A549 (cell line): ENCODE results near the gene NFIA. TPM values are rescaled to one million over a fixed set of nuclear protein-coding genes. Genes with fewer than 3 reads are reported as not detected.

ENCODE experiments used
- ATAC-seq, 2 experiments: fragments of 200-7000 bp in 1 of 2; fragments of >200 bp in 1 of 2; cut with Nextera tagmentation in 1 of 2; cut with Tn5 transposase in 1 of 2; 3 replicates each; pipeline versions ENCODE4 v1.8.0 to v1.9.1; 2018 to 2020; ENCODE audit warnings: mild to moderate bottlenecking in 1 of 2, moderate library complexity in 1 of 2
- CTCF ChIA-PET: fragments of 300-600 bp; sonication (Branson Sonifier 250); formaldehyde crosslinking; extraction: SDS; loops from one replicate; lab custom pipeline; 2021; ENCODE audit warnings: antibody characterized with exemption, inconsistent platforms; lab: Yijun Ruan, JAX
- POLR2A ChIA-PET: fragments of 350-600 bp; formaldehyde crosslinking; extraction: SDS; loops from one replicate; lab custom pipeline; 2021; ENCODE audit warnings: antibody characterized with exemption, inconsistent platforms; lab: Yijun Ruan, JAX
- DNase-seq, 2 experiments: peaks; one replicate each; pipeline versions ENCODE4 v3.0.0 to v3.0.0-alpha.2; 2011 to 2016; ENCODE audit warnings: low read depth in 1 of 2, low spot score in 1 of 2
- FAIRE-seq: peaks from 2 replicates; lab custom pipeline; 2011; peaks lifted over from hg19 to GRCh38; lab: Jason Lieb, UNC
- H3K27ac ChIP-seq, 2 experiments: fragments of >200 bp; sonication (Bioruptor Twin); formaldehyde crosslinking; 3 replicates each; pipeline ENCODE4 v1.5.1; 2016 to 2017
- H3K4me1 ChIP-seq: fragments of >200 bp; sonication (Bioruptor Twin); formaldehyde crosslinking; 3 replicates; pipeline ENCODE4 v1.6.1; 2016
- H3K4me2 ChIP-seq: fragments of >200 bp; sonication (Bioruptor Twin); formaldehyde crosslinking; 3 replicates; pipeline ENCODE4 v1.6.1; 2016
- H3K4me3 ChIP-seq: fragments of >200 bp; sonication (Bioruptor Twin); formaldehyde crosslinking; 3 replicates; pipeline ENCODE4 v1.5.1; 2016
- H3K9me3 ChIP-seq: fragments of >200 bp; sonication (Bioruptor Twin); formaldehyde crosslinking; 3 replicates; pipeline ENCODE4 v1.6.1; 2016
- CEBPB ChIP-seq, 2 experiments: fragments of >200 bp in 1 of 2; sonication (Bioruptor Twin) in 1 of 2; formaldehyde crosslinking in 1 of 2; IDR thresholded peaks; 2 replicates each; pipeline ENCODE4 v1.6.1; 2012 to 2016
- EHF ChIP-seq: fragments of 250-450 bp; sonication (Bioruptor Pico); IDR thresholded peaks from 2 replicates; pipeline ENCODE4 v1.5.0; 2020; ENCODE audit warnings: mild to moderate bottlenecking
- FOXS1 ChIP-seq: fragments of 250-450 bp; sonication (Bioruptor Pico); IDR thresholded peaks from 2 replicates; pipeline ENCODE4 v1.5.0; 2020; ENCODE audit warnings: mild to moderate bottlenecking, moderate library complexity
- HDAC2 ChIP-seq: fragments of 200-600 bp; sonication (generic); IDR thresholded peaks from 2 replicates; pipeline ENCODE4 v1.6.1; 2016
- HEYL ChIP-seq: fragments of 250-450 bp; sonication (Bioruptor Pico); IDR thresholded peaks from 2 replicates; pipeline ENCODE4 v1.8.0; 2021; ENCODE audit warnings: mild to moderate bottlenecking, moderate library complexity
- JUN ChIP-seq, 2 experiments: fragments of >200 bp; sonication (Bioruptor Twin); formaldehyde crosslinking; IDR thresholded peaks; 2 replicates in 1 of 2; 3 replicates in 1 of 2; pipeline ENCODE4 v1.6.1; 2016 to 2017
- KDM1A ChIP-seq: fragments of 200-600 bp; sonication (generic); IDR thresholded peaks from 2 replicates; pipeline ENCODE4 v1.6.1; 2016; ENCODE audit warnings: low read depth, mild to moderate bottlenecking
- MYC ChIP-seq: IDR thresholded peaks from 2 replicates; pipeline ENCODE4 v1.6.1; 2012; ENCODE audit warnings: mild to moderate bottlenecking, inconsistent platforms, low read length, improper control_type of control experiment, borderline replicate concordance
- POLR2A ChIP-seq: IDR thresholded peaks from 2 replicates; pipeline ENCODE4 v1.6.1; 2012; ENCODE audit warnings: mild to moderate bottlenecking, low read length
- POLR2AphosphoS2 ChIP-seq: conservative IDR thresholded peaks from 2 replicates; pipeline ENCODE4 v1.6.1; 2012; ENCODE audit warnings: low read length, improper control_type of control experiment, inconsistent platforms
- SMC3 ChIP-seq: fragments of >200 bp; sonication (Bioruptor Twin); formaldehyde crosslinking; IDR thresholded peaks from 3 replicates; pipeline ENCODE4 v1.6.1; 2018; ENCODE audit warnings: inconsistent platforms
- TFCP2L1 ChIP-seq: fragments of 250-450 bp; sonication (Bioruptor Pico); IDR thresholded peaks from 2 replicates; pipeline ENCODE4 v1.5.0; 2021; ENCODE audit warnings: mild to moderate bottlenecking
- TP53 ChIP-seq: fragments of 250-450 bp; sonication (Bioruptor Pico); IDR thresholded peaks from 2 replicates; pipeline ENCODE4 v1.5.0; 2021; ENCODE audit warnings: mild to moderate bottlenecking, moderate library complexity
- ZFP36 ChIP-seq: fragments of 450-650 bp; IDR thresholded peaks from 2 replicates; pipeline ENCODE4 v1.6.1; 2014; ENCODE audit warnings: borderline replicate concordance; ENCODE audit not compliant: partially characterized antibody
- ZSCAN20 ChIP-seq: fragments of 250-450 bp; sonication (Bioruptor Pico); IDR thresholded peaks from 2 replicates; pipeline ENCODE4 v1.8.0; 2022; ENCODE audit warnings: mild to moderate bottlenecking, moderate library complexity
- WGBS: methylation state at CpG from one replicate; pipeline ENCODE4 v1.1.6; 2017; ENCODE audit errors: missing lambda C conversion rate; 5-methylcytosine and 5-hydroxymethylcytosine counted together
- polyA plus RNA-seq, 4 experiments: library from polyadenylated mRNA; depleted of rRNA in 3 of 4; stranded (reverse); fragments of >200 nt; fragmentation: RNase III in 1 of 4; extraction: RNeasy Plus Mini Kit Qiagen cat#74134 plus additional on column Dnase treatment in 1 of 4; gene quantifications; 2 replicates in 3 of 4; 3 replicates in 1 of 4; pipeline ENCODE4 v1.2.3, GENCODE V29; 2011 to 2017
- TF ChIP-seq, protein P1 (sequence below): fragments of >200 bp; sonication (Bioruptor Twin); formaldehyde crosslinking; IDR thresholded peaks from 3 replicates; pipeline ENCODE4 v1.6.1; 2016
- TF ChIP-seq, protein P2 (sequence below): fragments of 250-450 bp; sonication (Bioruptor Pico); IDR thresholded peaks from 2 replicates; pipeline ENCODE4 v1.5.0; 2021; ENCODE audit warnings: mild to moderate bottlenecking, moderate library complexity, borderline replicate concordance

Gene NFIA
- polyA plus RNA-seq, 2 of the 4 experiments (the other 2 are of a cell fraction) = 6.5 to 25.8 TPM

DNA sequence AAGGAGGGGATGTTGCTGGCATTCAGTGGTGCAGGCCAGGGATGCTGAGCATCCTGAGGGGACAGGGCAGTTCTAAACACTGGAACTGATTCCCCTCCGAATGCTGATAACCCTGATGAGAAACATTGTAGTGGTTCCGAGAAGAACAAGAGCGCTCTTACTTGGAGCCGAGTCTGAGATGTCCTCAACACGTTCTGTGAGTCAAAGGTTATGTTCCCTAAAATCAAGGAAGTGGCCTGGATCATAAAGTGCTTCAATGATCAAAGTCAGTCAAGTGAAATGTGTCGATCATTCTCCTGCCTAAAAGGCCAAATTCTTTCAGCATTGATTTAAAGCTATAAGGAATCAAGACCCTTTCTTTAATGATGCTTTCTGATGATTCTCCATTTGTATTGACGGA lies 234.1 kb downstream of the NFIA start:
- no peak for DNase-seq
- TF ChIP-seq HEYL (CRISPR knock-in tag) (no peak), ZFP36 (no peak), TFCP2L1 (CRISPR knock-in tag) (no peak), HDAC2 (no peak), EHF (CRISPR knock-in tag) (no peak)
- Histone ChIP-seq H3K4me2 (no peak overlapping the region), H3K9me3 (no peaks in the 10 kb centered on the region), H3K27ac (no peak overlapping the region), H3K4me1 (peaks cover 16% of the 10 kb centered on the region; the same call in 2 of the 3 replicates), H3K4me3 (no peak overlapping the region)
- WGBS = 97% methylated on average over 7 of the region's 7 CpGs
- POLR2A ChIA-PET = no interaction called here
- CTCF ChIA-PET = no interaction called here
- ATAC-seq = no peak
- no peak for FAIRE-seq

DNA sequence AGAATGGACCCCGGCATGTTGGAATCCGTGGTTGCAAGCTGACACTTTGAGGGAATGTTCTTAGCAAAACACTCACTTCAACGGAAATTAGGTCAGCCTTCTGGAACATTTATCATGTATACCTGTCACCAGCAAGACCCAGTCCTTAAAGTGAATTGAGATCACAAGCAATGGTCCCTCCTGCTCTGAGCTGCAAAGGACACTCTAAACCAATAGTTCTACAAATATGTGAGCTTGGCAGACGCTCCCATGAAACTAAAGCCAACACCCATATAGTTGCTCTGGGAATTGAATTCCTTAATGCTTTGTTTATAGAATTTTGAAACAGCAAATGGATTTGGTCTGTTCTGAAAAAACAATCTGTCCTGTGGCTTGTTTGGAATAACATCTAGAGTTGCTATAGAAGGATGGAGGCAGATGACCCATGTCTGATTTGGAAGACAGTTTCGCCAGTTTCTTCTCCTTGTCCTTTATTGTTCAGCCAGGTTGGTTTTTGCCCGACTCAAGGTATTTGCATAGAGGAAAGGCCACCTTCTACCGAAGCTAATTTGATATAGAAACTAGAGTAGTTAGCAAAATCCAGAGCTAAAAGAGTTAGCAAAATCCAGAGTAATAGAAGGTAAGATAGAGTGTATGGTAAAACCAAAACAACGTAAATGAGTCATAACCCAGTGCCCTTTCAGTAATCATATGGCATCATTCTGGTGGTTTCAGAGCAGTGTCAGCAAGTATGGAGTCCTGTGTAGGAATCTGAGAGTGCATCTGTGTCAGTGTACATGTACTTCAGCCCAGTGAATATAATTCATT lies 236.2 kb downstream of the NFIA start:
- ChIA-PET CTCF (no interaction called here), POLR2A (no interaction called here)
- H3K4me1 ChIP-seq = peaks cover 36% of the 10 kb centered on the region
- H3K27ac ChIP-seq = no peak overlapping the region; a peak in 1 of 6 replicates
- H3K4me3 ChIP-seq = no peak overlapping the region
- FAIRE-seq = no peak
- ATAC-seq = peak in 1 of 2 experiments; percentile 53; a peak in 3 of 6 replicates
- TF ChIP-seq TP53 (no peak), POLR2AphosphoS2 (no peak), FOXS1 (CRISPR knock-in tag) (no peak), POLR2A (no peak), SMC3 (no peak), JUN (IDR thresholded peaks at IDR 0.05) (no peak), CEBPB (IDR thresholded peaks at IDR 0.05) (no peak), KDM1A (no peak), TFCP2L1 (CRISPR knock-in tag) (no peak)
- 76% methylated on average over 8 of the region's 8 CpGs for WGBS
- H3K4me2 ChIP-seq = no peak overlapping the region; the same call in 2 of the 3 replicates
- DNase-seq = no peak
- H3K9me3 ChIP-seq = no peaks in the 10 kb centered on the region

- 95% methylated on average over 2 of the region's 2 CpGs for WGBS
- CTCF ChIA-PET = interaction anchor here (2.0 kb wide), 1 partner anchor 278 kb away, joined by 4 read pairs; no protein-coding TSS in a partner anchor
- ATAC-seq (no peak), DNase-seq (no peak)
- no peak overlapping the region for H3K4me2 ChIP-seq
- no peak for TF ChIP-seq ZSCAN20 (CRISPR knock-in tag)
- TF ChIP-seq, protein P1, sequence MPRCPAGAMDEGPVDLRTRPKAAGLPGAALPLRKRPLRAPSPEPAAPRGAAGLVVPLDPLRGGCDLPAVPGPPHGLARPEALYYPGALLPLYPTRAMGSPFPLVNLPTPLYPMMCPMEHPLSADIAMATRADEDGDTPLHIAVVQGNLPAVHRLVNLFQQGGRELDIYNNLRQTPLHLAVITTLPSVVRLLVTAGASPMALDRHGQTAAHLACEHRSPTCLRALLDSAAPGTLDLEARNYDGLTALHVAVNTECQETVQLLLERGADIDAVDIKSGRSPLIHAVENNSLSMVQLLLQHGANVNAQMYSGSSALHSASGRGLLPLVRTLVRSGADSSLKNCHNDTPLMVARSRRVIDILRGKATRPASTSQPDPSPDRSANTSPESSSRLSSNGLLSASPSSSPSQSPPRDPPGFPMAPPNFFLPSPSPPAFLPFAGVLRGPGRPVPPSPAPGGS = no peak
- TF ChIP-seq MYC = no peak
- TF ChIP-seq, protein P2, sequence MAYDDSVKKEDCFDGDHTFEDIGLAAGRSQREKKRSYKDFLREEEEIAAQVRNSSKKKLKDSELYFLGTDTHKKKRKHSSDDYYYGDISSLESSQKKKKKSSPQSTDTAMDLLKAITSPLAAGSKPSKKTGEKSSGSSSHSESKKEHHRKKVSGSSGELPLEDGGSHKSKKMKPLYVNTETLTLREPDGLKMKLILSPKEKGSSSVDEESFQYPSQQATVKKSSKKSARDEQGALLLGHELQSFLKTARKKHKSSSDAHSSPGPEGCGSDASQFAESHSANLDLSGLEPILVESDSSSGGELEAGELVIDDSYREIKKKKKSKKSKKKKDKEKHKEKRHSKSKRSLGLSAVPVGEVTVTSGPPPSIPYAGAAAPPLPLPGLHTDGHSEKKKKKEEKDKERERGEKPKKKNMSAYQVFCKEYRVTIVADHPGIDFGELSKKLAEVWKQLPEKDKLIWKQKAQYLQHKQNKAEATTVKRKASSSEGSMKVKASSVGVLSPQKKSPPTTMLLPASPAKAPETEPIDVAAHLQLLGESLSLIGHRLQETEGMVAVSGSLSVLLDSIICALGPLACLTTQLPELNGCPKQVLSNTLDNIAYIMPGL (CRISPR knock-in tag) = no peak
- no peak for TF ChIP-seq HEYL (CRISPR knock-in tag)
- no peak for TF ChIP-seq ZFP36
- TF ChIP-seq, all 56 proteins: peak for 0
- Histone ChIP-seq H3K27ac (no peak overlapping the region), H3K9me3 (no peaks in the 10 kb centered on the region), H3K4me1 (peaks cover 52% of the 10 kb centered on the region), H3K4me3 (no peak overlapping the region)
- POLR2A ChIA-PET = no interaction called here
- FAIRE-seq = no peak
Observed at GRCh38 chr1:61320575-61320974, 238.2 kb downstream of the NFIA start.
